ENCODE measurements around the gene GRID2.
A peak's percentile ranks its signal among the peaks of the same experiment; 100 is the strongest.

GRID2 gene

GRCh38 chr4:93740890-93741289 lies 1437.1 kb downstream of the GRID2 start:
- TF ChIP-seq POLR2AphosphoS5 (IDR thresholded peaks at IDR 0.05; ENCODE audit: low read depth, low read length), result no peak
- TF ChIP-seq SPI1 (IDR thresholded peaks at IDR 0.05; ENCODE audit: low read depth, low read length), result peak; percentile 66
- no peak for TF ChIP-seq POU2F2 (IDR thresholded peaks at IDR 0.05; ENCODE audit: low read depth, low read length)
- no peak for TF ChIP-seq TAF1 (IDR thresholded peaks at IDR 0.05; ENCODE audit: low read depth, low read length)
- no peak for TF ChIP-seq PAX5 (IDR thresholded peaks at IDR 0.05; ENCODE audit: insufficient read depth, low read length, severe bottlenecking)
- no peak for TF ChIP-seq POLR2A (IDR thresholded peaks at IDR 0.05; ENCODE audit: low read depth, low read length)
- DNase-seq (ENCODE audit: insufficient read length, low spot score) (no peak), FAIRE-seq (no peak)

GRCh38 chr4:93743022-93743421 lies 1439.3 kb downstream of the GRID2 start:
- DNase-seq (ENCODE audit: insufficient read length, low spot score), result no peak

GRCh38 chr4:93743635-93744034 lies 1439.9 kb downstream of the GRID2 start:
- FAIRE-seq (no peak), DNase-seq (ENCODE audit: insufficient read length, low spot score) (no peak)
- TF ChIP-seq POU2F2 (IDR thresholded peaks at IDR 0.05; ENCODE audit: low read depth, low read length) (no peak), TAF1 (IDR thresholded peaks at IDR 0.05; ENCODE audit: low read depth, low read length) (no peak)

More at GRCh38 chr4:93743022-93743421, 1439.3 kb downstream of the GRID2 start:
- no peak for FAIRE-seq
- TF ChIP-seq POLR2A (IDR thresholded peaks at IDR 0.05; ENCODE audit: low read depth, low read length) (no peak), TAF1 (IDR thresholded peaks at IDR 0.05; ENCODE audit: low read depth, low read length) (no peak), POLR2AphosphoS5 (IDR thresholded peaks at IDR 0.05; ENCODE audit: low read depth, low read length) (no peak), SPI1 (IDR thresholded peaks at IDR 0.05; ENCODE audit: low read depth, low read length) (no peak), PAX5 (IDR thresholded peaks at IDR 0.05; ENCODE audit: insufficient read depth, low read length, severe bottlenecking) (no peak), POU2F2 (IDR thresholded peaks at IDR 0.05; ENCODE audit: low read depth, low read length) (no peak)

GRCh38 chr4:93744961-93745360 lies 1441.2 kb downstream of the GRID2 start:
- TF ChIP-seq PAX5 (IDR thresholded peaks at IDR 0.05; ENCODE audit: insufficient read depth, low read length, severe bottlenecking), result no peak
- TF ChIP-seq POLR2A (IDR thresholded peaks at IDR 0.05; ENCODE audit: low read depth, low read length), result no peak
- TF ChIP-seq POLR2AphosphoS5 (IDR thresholded peaks at IDR 0.05; ENCODE audit: low read depth, low read length), result no peak
- TF ChIP-seq POU2F2 (IDR thresholded peaks at IDR 0.05; ENCODE audit: low read depth, low read length), result no peak
- no peak for TF ChIP-seq TAF1 (IDR thresholded peaks at IDR 0.05; ENCODE audit: low read depth, low read length)
- no peak for TF ChIP-seq SPI1 (IDR thresholded peaks at IDR 0.05; ENCODE audit: low read depth, low read length)
- FAIRE-seq (no peak), DNase-seq (ENCODE audit: insufficient read length, low spot score) (no peak)

GRCh38 chr4:93746031-93746430 lies 1442.3 kb downstream of the GRID2 start:
- no peak for FAIRE-seq
- DNase-seq (ENCODE audit: insufficient read length, low spot score), result no peak
- TF ChIP-seq TAF1 (IDR thresholded peaks at IDR 0.05; ENCODE audit: low read depth, low read length) (no peak), PAX5 (IDR thresholded peaks at IDR 0.05; ENCODE audit: insufficient read depth, low read length, severe bottlenecking) (no peak), POU2F2 (IDR thresholded peaks at IDR 0.05; ENCODE audit: low read depth, low read length) (no peak), POLR2A (IDR thresholded peaks at IDR 0.05; ENCODE audit: low read depth, low read length) (no peak), SPI1 (IDR thresholded peaks at IDR 0.05; ENCODE audit: low read depth, low read length) (no peak), POLR2AphosphoS5 (IDR thresholded peaks at IDR 0.05; ENCODE audit: low read depth, low read length) (no peak)

- TF ChIP-seq POU2F2 (IDR thresholded peaks at IDR 0.05; ENCODE audit: low read depth, low read length), result no peak
- TF ChIP-seq POLR2A (IDR thresholded peaks at IDR 0.05; ENCODE audit: low read depth, low read length), result no peak
- no peak for TF ChIP-seq TAF1 (IDR thresholded peaks at IDR 0.05; ENCODE audit: low read depth, low read length)
- no peak for TF ChIP-seq POLR2AphosphoS5 (IDR thresholded peaks at IDR 0.05; ENCODE audit: low read depth, low read length)
- TF ChIP-seq SPI1 (IDR thresholded peaks at IDR 0.05; ENCODE audit: low read depth, low read length), result no peak
- TF ChIP-seq PAX5 (IDR thresholded peaks at IDR 0.05; ENCODE audit: insufficient read depth, low read length, severe bottlenecking), result no peak
- FAIRE-seq (no peak), DNase-seq (ENCODE audit: insufficient read length, low spot score) (no peak)
Observed at GRCh38 chr4:93747220-93747619, 1443.5 kb downstream of the GRID2 start.

GRCh38 chr4:93748373-93749291 lies 1444.9 kb downstream of the GRID2 start:
- DNase-seq (ENCODE audit: insufficient read length, low spot score), result no peak
- TF ChIP-seq PAX5 (IDR thresholded peaks at IDR 0.05; ENCODE audit: insufficient read depth, low read length, severe bottlenecking) (peak; percentile 65), POLR2A (IDR thresholded peaks at IDR 0.05; ENCODE audit: low read depth, low read length) (no peak), TAF1 (IDR thresholded peaks at IDR 0.05; ENCODE audit: low read depth, low read length) (no peak), POLR2AphosphoS5 (IDR thresholded peaks at IDR 0.05; ENCODE audit: low read depth, low read length) (no peak), SPI1 (IDR thresholded peaks at IDR 0.05; ENCODE audit: low read depth, low read length) (peak; percentile 60), POU2F2 (IDR thresholded peaks at IDR 0.05; ENCODE audit: low read depth, low read length) (peak; percentile 77; the same call in 1 of the 2 replicates)
- no peak for FAIRE-seq

- TF ChIP-seq POU2F2 (IDR thresholded peaks at IDR 0.05; ENCODE audit: low read depth, low read length) (peak; percentile 65; the same call in 1 of the 2 replicates), TAF1 (IDR thresholded peaks at IDR 0.05; ENCODE audit: low read depth, low read length) (0 out of 2 replicates have a peak, but pooled peaks have one; percentile 24), SPI1 (IDR thresholded peaks at IDR 0.05; ENCODE audit: low read depth, low read length) (no peak), POLR2A (IDR thresholded peaks at IDR 0.05; ENCODE audit: low read depth, low read length) (0 out of 2 replicates have a peak, but pooled peaks have one; percentile 28)
- DNase-seq (ENCODE audit: insufficient read length, low spot score), result peak; percentile 15
- peak; percentile 93 for FAIRE-seq
Observed at GRCh38 chr4:93749292-93749761, 1445.6 kb downstream of the GRID2 start.

GRCh38 chr4:93751411-93751810 lies 1447.6 kb downstream of the GRID2 start:
- TF ChIP-seq TAF1 (IDR thresholded peaks at IDR 0.05; ENCODE audit: low read depth, low read length) (no peak), POLR2AphosphoS5 (IDR thresholded peaks at IDR 0.05; ENCODE audit: low read depth, low read length) (no peak), POLR2A (IDR thresholded peaks at IDR 0.05; ENCODE audit: low read depth, low read length) (no peak)
- DNase-seq (ENCODE audit: insufficient read length, low spot score) (no peak), FAIRE-seq (peak; percentile 67)

Data from GM12891 (cell line).